ENCODE data around the gene HIPK4. TPM values are rescaled to one million over a fixed set of nuclear protein-coding genes. Genes with fewer than 3 reads are reported as not detected.

The HIPK4 gene
- polyA plus RNA-seq, 1 experiment, result 0.09 TPM

- ChIA-PET CTCF (no interaction called here), POLR2A (no interaction called here)
- Histone ChIP-seq H3K4me3 (ENCODE audit: low read depth, low read length) (no peak overlapping the region), H3K9me3 (ENCODE audit: control insufficient read depth, insufficient read depth, low read length) (no peaks in the 10 kb centered on the region), H3K27me3 (ENCODE audit: control insufficient read depth, insufficient read depth, low read length) (no peaks in the 10 kb centered on the region), H3K27ac (ENCODE audit: low read depth, low read length) (no peak overlapping the region)
- DNase-seq (ENCODE audit: low read depth, low spot score), result no peak
- TF ChIP-seq CTCF (IDR thresholded peaks at IDR 0.05; ENCODE audit: low read depth, low read length), result no peak
Measured at GRCh38 chr19:40358773-40359172, 31.2 kb downstream of the HIPK4 start.

DNA sequence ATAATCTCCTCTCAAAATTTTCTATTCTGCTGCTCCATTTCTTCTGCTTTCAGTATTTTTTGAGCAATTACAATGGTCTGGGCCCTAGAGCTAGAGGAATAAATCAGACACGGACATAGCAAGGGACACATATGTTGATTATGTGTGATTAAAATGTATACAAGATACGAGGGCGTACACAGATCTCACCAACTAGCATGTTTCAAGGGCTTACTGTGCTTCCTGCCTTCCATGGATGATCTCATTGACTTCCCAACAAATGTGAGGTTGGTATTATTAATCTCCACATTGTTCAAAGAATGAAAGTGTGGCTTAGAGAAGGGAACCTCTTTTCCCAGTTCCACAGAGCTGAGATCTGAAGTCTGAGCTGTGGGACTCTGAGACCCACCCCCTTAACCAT, 32.3 kb downstream of the HIPK4 start:
- ChIA-PET CTCF (interaction anchor here (1.9 kb wide), 1 partner anchor 52 kb away, joined by 6 read pairs; no protein-coding TSS in a partner anchor), POLR2A (interaction anchor here (1.1 kb wide), 1 partner anchor 8 kb away, joined by 7 read pairs; no protein-coding TSS in a partner anchor)
- DNase-seq (ENCODE audit: low read depth, low spot score), result no peak
- no peaks in the 10 kb centered on the region for H3K27me3 ChIP-seq (ENCODE audit: control insufficient read depth, insufficient read depth, low read length)
- H3K27ac ChIP-seq (ENCODE audit: low read depth, low read length), result peak overlapping the region; percentile 12
- no peaks in the 10 kb centered on the region for H3K9me3 ChIP-seq (ENCODE audit: control insufficient read depth, insufficient read depth, low read length)
- no peak for TF ChIP-seq CTCF (IDR thresholded peaks at IDR 0.05; ENCODE audit: low read depth, low read length)
- no peak overlapping the region for H3K4me3 ChIP-seq (ENCODE audit: low read depth, low read length)

DNA sequence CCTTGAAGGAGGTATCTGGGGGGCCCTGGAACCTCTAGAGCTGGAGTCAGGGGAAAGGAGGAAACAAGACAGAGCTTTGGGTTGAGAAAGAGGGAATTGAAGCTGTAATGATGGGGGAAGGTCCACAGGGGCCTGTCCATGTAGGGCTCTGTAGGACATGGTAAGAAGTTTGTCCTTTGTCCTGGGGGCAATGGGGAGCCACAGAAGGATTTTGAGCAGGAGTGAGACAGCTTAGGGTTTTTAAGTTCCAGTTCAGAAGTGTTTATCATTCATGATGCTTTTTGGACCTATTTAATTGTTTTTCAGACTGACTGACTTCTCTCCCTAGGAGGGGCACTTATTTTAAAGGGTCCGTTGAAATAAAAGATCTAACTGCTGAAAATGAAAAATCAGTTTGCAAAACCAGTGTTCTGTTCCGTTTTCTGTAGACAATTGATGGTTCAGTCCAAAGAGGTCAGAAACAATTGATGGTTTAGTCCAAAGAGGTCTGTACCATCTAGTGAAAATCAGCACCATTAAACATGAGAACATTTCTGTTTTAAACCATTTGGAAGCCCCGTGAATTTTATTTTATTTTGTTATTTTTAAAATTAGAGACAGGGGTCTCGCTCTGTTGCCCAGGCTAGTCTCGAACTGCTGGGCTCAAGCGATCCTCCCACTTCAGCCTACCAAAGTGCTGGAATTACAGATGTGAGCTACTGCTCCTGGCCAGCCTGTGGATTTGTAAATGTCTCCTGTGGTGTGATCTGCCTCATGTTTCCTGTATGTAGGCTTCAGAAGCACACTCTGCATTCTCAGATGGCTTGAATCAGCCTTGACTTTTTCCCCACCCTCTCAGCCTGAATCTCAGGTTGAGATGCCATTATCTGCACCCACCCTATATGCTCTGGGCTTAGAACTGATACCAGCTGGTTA, 33.0 kb downstream of the HIPK4 start:
- H3K27me3 ChIP-seq (ENCODE audit: control insufficient read depth, insufficient read depth, low read length), result no peaks in the 10 kb centered on the region
- ChIA-PET POLR2A (interaction anchor here (0.8 to 1.1 kb wide), 2 partner anchors 8 to 9 kb away, joined by 3 to 7 read pairs; partner anchors contain the start of genes C19orf47 and PLD3), CTCF (interaction anchor here (1.9 kb wide), 1 partner anchor 52 kb away, joined by 6 read pairs; no protein-coding TSS in a partner anchor)
- no peaks in the 10 kb centered on the region for H3K9me3 ChIP-seq (ENCODE audit: control insufficient read depth, insufficient read depth, low read length)
- peak overlapping the region; percentile 12 for H3K27ac ChIP-seq (ENCODE audit: low read depth, low read length)
- no peak overlapping the region for H3K4me3 ChIP-seq (ENCODE audit: low read depth, low read length)
- TF ChIP-seq CTCF (IDR thresholded peaks at IDR 0.05; ENCODE audit: low read depth, low read length), result no peak
- no peak for DNase-seq (ENCODE audit: low read depth, low spot score)

DNA sequence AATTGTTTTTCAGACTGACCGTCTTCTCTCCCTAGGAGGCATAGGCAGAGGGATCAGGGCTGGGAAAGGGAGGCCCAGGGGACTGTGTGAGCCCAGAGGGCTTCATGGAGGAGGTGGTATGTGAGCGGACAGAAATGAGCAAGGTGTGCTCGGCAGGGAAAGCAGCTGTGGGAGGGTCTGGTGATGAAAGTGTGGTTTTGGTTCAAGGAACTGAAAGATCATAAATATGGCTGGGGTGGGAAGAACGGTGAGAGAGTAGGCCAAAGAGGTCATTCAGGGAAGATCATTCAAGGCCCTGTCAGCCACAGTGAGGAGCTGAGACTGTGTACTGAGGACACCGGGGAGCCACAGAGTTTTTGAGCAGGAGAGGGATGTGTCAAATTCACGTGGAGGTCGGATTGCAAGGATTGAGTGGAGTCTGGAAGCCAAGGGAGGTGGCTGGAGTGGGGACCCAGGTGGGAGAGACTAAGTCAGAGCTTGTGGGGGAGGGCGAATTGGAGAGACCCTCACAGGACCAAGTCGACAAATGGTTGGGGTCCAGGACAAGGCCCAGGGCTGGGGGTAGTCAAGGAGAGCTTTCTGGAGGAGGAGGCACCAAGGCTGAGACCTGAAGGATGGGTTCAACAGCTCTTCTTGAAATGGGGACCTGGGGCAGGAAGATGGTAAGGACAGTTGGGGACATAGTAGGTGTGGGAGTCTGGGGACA, 33.9 kb downstream of the HIPK4 start:
- Histone ChIP-seq H3K27ac (ENCODE audit: low read depth, low read length) (peak overlapping the region; percentile 2), H3K9me3 (ENCODE audit: control insufficient read depth, insufficient read depth, low read length) (no peaks in the 10 kb centered on the region), H3K4me3 (ENCODE audit: low read depth, low read length) (no peak overlapping the region), H3K27me3 (ENCODE audit: control insufficient read depth, insufficient read depth, low read length) (no peaks in the 10 kb centered on the region)
- TF ChIP-seq CTCF (IDR thresholded peaks at IDR 0.05; ENCODE audit: low read depth, low read length), result no peak
- CTCF ChIA-PET, result interaction anchor here (1.9 kb wide), 1 partner anchor 51 kb away, joined by 6 read pairs; no protein-coding TSS in a partner anchor
- no peak for DNase-seq (ENCODE audit: low read depth, low spot score)
- POLR2A ChIA-PET, result interaction anchor here (0.8 kb wide), 1 partner anchor 8 kb away, joined by 3 read pairs; the partner anchor contains the start of genes C19orf47 and PLD3

All from AG04450 (cell line).